Omental fat pad (tissue), 4 donors: ENCODE data around the gene NODAL. TPM values are rescaled to one million over a fixed set of nuclear protein-coding genes. Genes with fewer than 3 reads are reported as not detected.

Experiments used
- ATAC-seq: fragments of 150-250 bp; one replicate; pipeline ENCODE4 v1.9.1; 2016; ENCODE audit warnings: mild to moderate bottlenecking, moderate library complexity; ENCODE audit not compliant: low FRiP score
- DNase-seq: peaks from one replicate; pipeline ENCODE4 v3.0.0-alpha.2; 2019; ENCODE audit warnings: low spot score
- CTCF ChIP-seq, 3 donors: fragments of 450-650 bp; IDR thresholded peaks; one replicate each; pipeline ENCODE4 v1.5.1; 2016 to 2017; ENCODE audit warnings: antibody characterized with exemption in 3 of 3, mild to moderate bottlenecking in 3 of 3, moderate library complexity in 2 of 3
- total RNA-seq, 4 donors: library from RNA; depleted of rRNA; stranded (reverse); fragments of >200 nt; gene quantifications; one replicate each; pipeline ENCODE4 v1.1.0, GENCODE V29; 2016

NODAL gene
- total RNA-seq, 4 donors from 2014 or later: not detected

DNA sequence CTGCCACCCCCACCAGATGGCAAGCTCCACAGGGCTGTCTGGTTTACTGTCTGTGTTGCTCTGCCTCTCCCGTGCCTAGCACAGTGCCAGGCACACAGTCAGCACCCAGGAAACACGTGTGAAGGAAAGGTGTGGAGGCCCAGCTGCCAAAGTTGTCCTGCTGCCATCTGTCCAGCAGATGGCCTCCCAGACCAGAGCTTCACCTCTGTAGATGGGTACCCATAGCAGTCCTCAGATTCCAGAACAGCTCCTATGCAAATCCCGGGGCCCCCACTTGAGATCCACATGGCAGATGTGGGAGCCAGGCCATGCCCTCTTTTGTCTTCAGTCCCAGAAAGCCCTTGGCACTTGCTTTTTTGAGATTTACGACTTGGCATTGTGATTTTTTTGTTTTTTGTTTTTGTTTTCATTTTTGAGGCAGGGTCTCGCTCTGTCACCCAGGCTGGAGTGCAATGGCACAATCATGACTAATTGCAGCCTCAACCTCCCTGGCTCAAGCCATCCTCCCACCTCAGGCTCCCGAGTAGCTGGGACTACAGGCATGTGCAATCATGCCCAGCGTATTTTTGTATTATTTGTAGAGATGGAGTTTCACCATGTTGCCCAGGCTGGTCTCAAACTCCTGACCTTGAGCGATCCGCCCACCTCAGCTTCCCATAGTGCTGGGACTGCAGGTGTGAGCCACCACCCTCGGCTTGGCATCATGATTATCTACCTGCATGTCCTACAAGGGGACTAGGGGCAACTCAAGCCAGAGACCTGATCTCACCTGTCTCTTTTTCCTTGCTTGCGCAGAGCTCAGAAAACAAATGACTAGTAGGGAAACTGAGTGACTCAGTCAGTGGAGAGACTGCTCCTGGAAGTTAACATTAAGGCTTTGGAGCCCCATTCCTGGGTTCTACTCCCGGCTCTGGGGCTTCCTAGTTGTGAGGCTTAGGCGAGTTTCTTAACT lies 20.2 kb upstream of the NODAL start:
- DNase-seq (no peak), ATAC-seq (peak; percentile 55)
- peak in 2 of 3 donors; percentile 46 to 50 for TF ChIP-seq CTCF (IDR thresholded peaks at IDR 0.05)

DNA sequence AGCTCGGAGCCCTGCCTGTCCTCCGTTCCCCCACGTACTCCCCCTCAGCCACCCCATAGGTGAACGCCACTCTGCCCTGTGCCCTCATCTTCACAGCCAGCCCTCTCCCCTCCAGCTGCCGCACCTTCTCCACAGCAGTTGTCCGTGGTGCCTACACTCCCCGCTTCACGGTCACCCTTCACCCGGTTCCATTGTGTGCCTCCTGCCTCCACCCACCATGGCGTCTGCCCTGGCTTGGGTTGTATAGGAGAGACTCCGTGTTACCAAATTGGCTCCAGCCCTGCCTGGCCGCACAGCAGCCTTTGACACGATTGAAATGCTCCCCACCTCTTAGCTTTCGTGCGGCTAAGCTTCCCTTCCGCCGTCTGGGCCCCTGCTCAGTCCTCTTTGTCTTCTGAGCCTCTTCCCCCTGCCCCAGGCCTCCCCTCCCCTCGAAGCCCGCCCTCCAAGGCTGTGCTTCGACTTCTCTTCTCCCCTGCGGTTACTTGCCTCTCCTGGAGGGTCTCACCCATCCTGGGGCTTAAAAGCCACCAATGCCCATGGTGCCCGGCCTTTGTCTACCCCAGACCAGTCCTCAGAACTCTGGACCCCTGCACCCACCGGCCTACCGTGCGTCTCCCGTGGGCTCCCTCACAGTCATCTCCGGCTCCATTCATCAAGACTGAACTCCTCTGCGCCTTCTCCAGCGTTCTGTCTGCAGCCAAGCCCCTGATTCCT lies 18.5 kb upstream of the NODAL start:
- no peak for DNase-seq
- ATAC-seq: no peak
- TF ChIP-seq CTCF (IDR thresholded peaks at IDR 0.05): no peak

DNA sequence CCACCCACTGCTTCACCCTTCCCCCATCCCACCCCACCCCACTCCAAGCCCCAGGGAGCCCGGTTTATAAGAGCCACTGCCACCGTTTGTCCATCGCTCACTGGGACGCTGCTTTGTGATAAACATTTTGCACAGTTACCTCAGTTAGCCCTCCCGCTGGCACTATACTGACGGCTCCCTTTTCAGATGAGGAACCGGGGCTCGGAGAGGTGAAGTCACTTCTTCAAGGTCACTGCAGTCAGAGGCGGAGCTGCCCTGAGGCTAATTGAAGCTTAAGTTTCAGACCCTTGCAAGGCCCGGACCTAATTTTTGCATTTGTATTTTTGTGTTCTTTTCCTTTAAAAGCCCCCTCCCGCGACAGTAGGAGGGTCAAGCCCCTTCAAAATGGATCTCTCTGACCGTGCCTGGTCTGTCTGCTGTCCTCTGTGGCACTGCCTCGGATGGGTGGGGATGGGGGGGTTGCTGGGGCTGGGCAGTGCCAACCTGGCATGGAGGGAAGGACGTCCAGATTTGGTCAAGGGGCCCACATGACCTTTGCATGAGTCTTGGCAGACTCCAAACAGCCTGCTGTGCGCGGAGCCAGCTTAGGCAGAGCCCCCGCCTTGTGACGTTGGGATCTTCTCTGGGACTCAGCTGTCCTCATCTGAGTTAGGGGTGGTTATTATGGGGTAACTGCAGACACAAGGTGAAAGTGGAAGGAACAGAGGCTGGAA lies 17.7 kb upstream of the NODAL start:
- DNase-seq: no peak

GRCh38 chr10:70458329-70459060 lies 17.0 kb upstream of the NODAL start:
- peak; percentile 83 for ATAC-seq
- DNase-seq: peak; percentile 44

More for the DNA sequence above, 17.7 kb upstream of the NODAL start:
- no peak for TF ChIP-seq CTCF (IDR thresholded peaks at IDR 0.05)
- no peak for ATAC-seq

DNA sequence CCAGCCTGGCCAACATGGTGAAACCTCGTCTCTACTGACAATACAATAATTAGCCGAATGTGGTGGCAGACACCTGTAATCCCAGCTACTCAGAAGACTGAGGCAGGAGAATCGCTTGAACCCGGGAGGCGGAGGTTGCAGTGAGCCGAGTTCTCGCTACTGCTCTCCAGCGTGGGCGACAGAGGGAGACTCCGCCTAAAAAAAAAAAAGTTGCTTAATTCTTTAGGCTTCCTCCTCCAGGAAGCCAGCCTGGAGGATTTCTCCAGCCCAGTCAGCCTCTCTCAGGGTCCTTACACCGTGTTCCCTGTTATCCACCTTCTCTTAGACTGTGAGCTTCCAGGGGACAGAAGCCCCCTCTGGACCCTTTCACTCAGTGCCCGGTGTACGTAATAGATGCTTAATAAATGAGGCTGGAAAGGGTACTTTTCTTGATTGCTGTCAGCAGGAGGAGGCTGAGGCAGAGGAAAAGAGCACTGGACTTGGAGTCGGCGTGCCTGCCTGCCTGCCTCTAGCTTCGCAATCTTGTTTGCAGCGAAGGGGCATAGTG lies 16.4 kb upstream of the NODAL start:
- ATAC-seq (no peak), DNase-seq (no peak)
- TF ChIP-seq CTCF (IDR thresholded peaks at IDR 0.05): no peak

More at GRCh38 chr10:70458329-70459060, 17.0 kb upstream of the NODAL start:
- TF ChIP-seq CTCF (IDR thresholded peaks at IDR 0.05): no peak

DNA sequence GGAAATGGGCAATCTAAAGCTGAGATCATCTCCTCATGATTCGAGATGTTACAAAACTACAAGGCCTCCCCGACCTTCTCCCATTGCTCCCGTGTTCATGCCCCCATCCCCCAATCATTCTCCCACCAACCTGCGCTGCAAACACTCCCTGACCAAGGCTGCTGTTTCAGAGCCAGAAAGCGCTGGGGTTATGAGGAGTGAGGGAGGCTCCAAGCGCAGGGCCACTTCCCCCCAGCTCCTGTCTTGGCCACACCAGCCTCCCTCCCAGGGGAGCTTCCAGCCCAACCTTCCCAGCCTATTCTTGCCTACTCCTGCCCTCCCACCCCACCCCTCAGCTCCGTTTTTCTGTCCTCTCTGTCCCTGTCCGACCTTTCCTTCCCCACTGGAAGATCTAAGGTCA lies 14.7 kb upstream of the NODAL start:
- no peak for ATAC-seq
- DNase-seq: no peak
- TF ChIP-seq CTCF (IDR thresholded peaks at IDR 0.05): no peak
